Measurements from ENCODE around the gene KRT32.

KRT32 gene

DNA sequence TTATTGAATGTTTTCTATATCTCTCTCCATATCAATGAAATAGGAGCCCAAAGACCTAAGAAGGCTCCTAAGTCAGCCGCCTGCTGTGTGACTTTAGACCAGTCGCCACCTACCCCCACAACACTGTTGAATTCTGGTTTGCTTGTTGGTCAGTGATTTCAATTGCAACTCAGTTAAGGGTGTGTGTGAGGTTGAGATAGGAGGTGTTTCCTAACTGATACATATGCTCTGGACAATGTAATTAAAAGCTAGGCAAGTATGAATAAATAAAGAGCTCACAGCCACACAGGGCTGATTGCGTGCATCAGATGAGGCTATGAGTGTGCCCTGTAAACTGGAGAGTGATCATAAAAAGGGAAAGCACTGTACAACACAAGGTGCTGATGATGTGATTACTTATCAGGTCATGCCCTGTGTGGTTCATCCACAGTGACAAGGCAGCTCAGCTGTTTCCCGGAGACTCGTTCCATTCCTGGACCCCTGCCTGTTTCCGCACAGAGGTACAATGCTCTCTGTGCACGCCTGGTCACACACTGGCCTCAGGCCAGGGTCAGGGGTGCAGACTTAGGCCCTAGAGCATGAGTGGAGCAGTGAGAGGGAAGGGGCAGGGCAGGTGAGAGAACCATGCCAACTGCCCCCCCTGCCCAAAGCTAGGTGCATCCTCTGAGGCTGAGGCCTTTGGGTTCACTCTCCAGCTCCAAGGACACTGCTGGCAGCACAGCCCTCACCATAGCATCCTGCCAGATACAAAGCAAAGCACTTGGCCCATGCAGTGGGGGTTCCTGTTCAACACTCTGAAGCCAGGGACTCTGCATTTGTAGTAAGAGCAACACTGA is 17.0 kb upstream of the KRT32 start:
- DNase-seq (ENCODE audit: insufficient read length, low spot score) (no peak), FAIRE-seq (no peak)
- no peak for TF ChIP-seq SPI1 (IDR thresholded peaks at IDR 0.05; ENCODE audit: low read depth, low read length)
- no peak for TF ChIP-seq POLR2AphosphoS5 (IDR thresholded peaks at IDR 0.05; ENCODE audit: low read depth, low read length)
- no peak for TF ChIP-seq TAF1 (IDR thresholded peaks at IDR 0.05; ENCODE audit: low read depth, low read length)
- TF ChIP-seq POLR2A (IDR thresholded peaks at IDR 0.05; ENCODE audit: low read depth, low read length): no peak
- no peak for TF ChIP-seq PAX5 (IDR thresholded peaks at IDR 0.05; ENCODE audit: insufficient read depth, low read length, severe bottlenecking)
- TF ChIP-seq POU2F2 (IDR thresholded peaks at IDR 0.05; ENCODE audit: low read depth, low read length): no peak

GRCh38 chr17:41483531-41483930 is 16.3 kb upstream of the KRT32 start:
- TF ChIP-seq PAX5 (IDR thresholded peaks at IDR 0.05; ENCODE audit: insufficient read depth, low read length, severe bottlenecking) (no peak), POLR2A (IDR thresholded peaks at IDR 0.05; ENCODE audit: low read depth, low read length) (no peak), POLR2AphosphoS5 (IDR thresholded peaks at IDR 0.05; ENCODE audit: low read depth, low read length) (no peak), POU2F2 (IDR thresholded peaks at IDR 0.05; ENCODE audit: low read depth, low read length) (no peak), SPI1 (IDR thresholded peaks at IDR 0.05; ENCODE audit: low read depth, low read length) (no peak), TAF1 (IDR thresholded peaks at IDR 0.05; ENCODE audit: low read depth, low read length) (no peak)
- FAIRE-seq: no peak
- no peak for DNase-seq (ENCODE audit: insufficient read length, low spot score)

DNA sequence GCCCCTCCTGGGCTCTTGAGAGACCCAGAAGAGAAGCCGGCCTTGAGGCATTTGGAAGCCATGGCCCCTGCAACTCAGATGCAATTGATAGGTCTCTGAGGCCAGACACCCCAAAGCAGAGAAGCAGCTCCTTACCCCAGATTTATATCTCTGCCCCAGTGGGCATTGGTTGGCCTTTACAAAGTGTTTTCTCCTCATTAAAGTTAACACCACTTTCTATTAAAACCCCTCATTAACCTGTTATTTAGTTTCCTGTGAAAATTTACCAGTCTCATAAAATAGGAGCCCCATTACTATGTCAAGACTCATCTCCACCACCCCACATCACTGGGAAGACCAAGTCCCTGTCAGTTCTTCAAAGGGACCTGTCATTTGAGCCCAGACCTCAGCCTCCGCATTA is 13.8 kb upstream of the KRT32 start, which contains the start of gene KRT35:
KRT35 (minus strand) TSS at position 116 of the 400 bp plus-strand sequence; CDS start at position 62, 54 bp downstream.
- no peak for FAIRE-seq
- no peak for DNase-seq (ENCODE audit: insufficient read length, low spot score)
- TF ChIP-seq POLR2A (IDR thresholded peaks at IDR 0.05; ENCODE audit: low read depth, low read length): no peak
- TF ChIP-seq PAX5 (IDR thresholded peaks at IDR 0.05; ENCODE audit: insufficient read depth, low read length, severe bottlenecking): no peak
- TF ChIP-seq SPI1 (IDR thresholded peaks at IDR 0.05; ENCODE audit: low read depth, low read length): no peak
- no peak for TF ChIP-seq TAF1 (IDR thresholded peaks at IDR 0.05; ENCODE audit: low read depth, low read length)
- no peak for TF ChIP-seq POLR2AphosphoS5 (IDR thresholded peaks at IDR 0.05; ENCODE audit: low read depth, low read length)
- TF ChIP-seq POU2F2 (IDR thresholded peaks at IDR 0.05; ENCODE audit: low read depth, low read length): no peak

- TF ChIP-seq POLR2AphosphoS5 (IDR thresholded peaks at IDR 0.05; ENCODE audit: low read depth, low read length): no peak
- no peak for TF ChIP-seq TAF1 (IDR thresholded peaks at IDR 0.05; ENCODE audit: low read depth, low read length)
- TF ChIP-seq POU2F2 (IDR thresholded peaks at IDR 0.05; ENCODE audit: low read depth, low read length): no peak
- TF ChIP-seq SPI1 (IDR thresholded peaks at IDR 0.05; ENCODE audit: low read depth, low read length): no peak
- TF ChIP-seq PAX5 (IDR thresholded peaks at IDR 0.05; ENCODE audit: insufficient read depth, low read length, severe bottlenecking): no peak
- TF ChIP-seq POLR2A (IDR thresholded peaks at IDR 0.05; ENCODE audit: low read depth, low read length): no peak
- DNase-seq (ENCODE audit: insufficient read length, low spot score): no peak
- FAIRE-seq: no peak
Measured at GRCh38 chr17:41480581-41480980, 13.4 kb upstream of the KRT32 start.

DNA sequence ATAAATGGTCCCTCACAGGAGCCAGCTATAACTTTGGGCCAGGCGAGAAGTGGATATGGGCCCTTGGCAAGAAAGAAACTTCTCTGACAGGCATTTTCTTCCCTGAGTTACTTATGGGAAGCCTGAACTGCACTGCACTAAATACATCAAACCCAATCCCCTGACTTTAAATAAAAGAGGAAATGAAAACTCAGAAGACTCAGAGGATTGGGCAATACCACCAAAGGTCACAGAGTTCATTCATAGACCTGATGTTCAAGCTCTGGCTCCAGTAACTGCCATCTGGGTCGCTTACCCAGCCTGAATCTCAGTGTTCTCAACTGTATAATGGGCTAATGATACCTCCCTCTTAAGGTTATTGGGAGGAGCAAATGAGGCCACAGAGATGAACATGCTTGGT is 12.9 kb upstream of the KRT32 start:
- TF ChIP-seq PAX5 (IDR thresholded peaks at IDR 0.05; ENCODE audit: insufficient read depth, low read length, severe bottlenecking): no peak
- TF ChIP-seq POLR2A (IDR thresholded peaks at IDR 0.05; ENCODE audit: low read depth, low read length): no peak
- peak; percentile 82 for TF ChIP-seq SPI1 (IDR thresholded peaks at IDR 0.05; ENCODE audit: low read depth, low read length)
- TF ChIP-seq POU2F2 (IDR thresholded peaks at IDR 0.05; ENCODE audit: low read depth, low read length): no peak
- no peak for TF ChIP-seq POLR2AphosphoS5 (IDR thresholded peaks at IDR 0.05; ENCODE audit: low read depth, low read length)
- no peak for TF ChIP-seq TAF1 (IDR thresholded peaks at IDR 0.05; ENCODE audit: low read depth, low read length)
- FAIRE-seq: no peak
- no peak for DNase-seq (ENCODE audit: insufficient read length, low spot score)

- FAIRE-seq (no peak), DNase-seq (ENCODE audit: insufficient read length, low spot score) (no peak)
- TF ChIP-seq TAF1 (IDR thresholded peaks at IDR 0.05; ENCODE audit: low read depth, low read length) (no peak), PAX5 (IDR thresholded peaks at IDR 0.05; ENCODE audit: insufficient read depth, low read length, severe bottlenecking) (no peak), POLR2AphosphoS5 (IDR thresholded peaks at IDR 0.05; ENCODE audit: low read depth, low read length) (no peak), SPI1 (IDR thresholded peaks at IDR 0.05; ENCODE audit: low read depth, low read length) (no peak), POLR2A (IDR thresholded peaks at IDR 0.05; ENCODE audit: low read depth, low read length) (no peak), POU2F2 (IDR thresholded peaks at IDR 0.05; ENCODE audit: low read depth, low read length) (no peak)
Measured at GRCh38 chr17:41478237-41478636, 11.1 kb upstream of the KRT32 start.

- FAIRE-seq (no peak), DNase-seq (ENCODE audit: insufficient read length, low spot score) (no peak)
- TF ChIP-seq PAX5 (IDR thresholded peaks at IDR 0.05; ENCODE audit: insufficient read depth, low read length, severe bottlenecking) (no peak), POU2F2 (IDR thresholded peaks at IDR 0.05; ENCODE audit: low read depth, low read length) (no peak), POLR2AphosphoS5 (IDR thresholded peaks at IDR 0.05; ENCODE audit: low read depth, low read length) (no peak), TAF1 (IDR thresholded peaks at IDR 0.05; ENCODE audit: low read depth, low read length) (no peak), POLR2A (IDR thresholded peaks at IDR 0.05; ENCODE audit: low read depth, low read length) (no peak), SPI1 (IDR thresholded peaks at IDR 0.05; ENCODE audit: low read depth, low read length) (no peak)
Measured at GRCh38 chr17:41476866-41477815, 10.0 kb upstream of the KRT32 start.

DNA sequence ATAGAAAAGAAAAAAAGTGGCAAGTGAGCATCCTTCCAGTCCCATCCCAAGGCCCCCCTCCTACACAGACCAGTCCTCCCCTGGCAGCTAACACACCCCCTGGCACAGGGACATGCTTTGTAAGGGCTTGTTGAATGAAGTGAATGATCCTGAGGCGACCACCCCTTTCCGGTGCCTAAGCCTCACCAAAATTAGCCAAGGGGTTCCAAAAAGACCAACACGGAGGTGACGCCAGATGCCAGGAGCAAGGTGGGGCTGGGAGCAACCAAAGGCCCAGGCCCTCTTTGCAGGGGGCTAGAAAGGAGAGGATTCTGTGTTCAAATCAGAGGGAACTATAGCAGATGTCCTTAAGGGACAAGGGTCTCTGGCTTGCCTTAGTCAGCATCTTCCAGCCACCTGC is 8.2 kb upstream of the KRT32 start:
- no peak for DNase-seq (ENCODE audit: insufficient read length, low spot score)
- FAIRE-seq: no peak
- TF ChIP-seq TAF1 (IDR thresholded peaks at IDR 0.05; ENCODE audit: low read depth, low read length) (no peak), POLR2A (IDR thresholded peaks at IDR 0.05; ENCODE audit: low read depth, low read length) (no peak), POLR2AphosphoS5 (IDR thresholded peaks at IDR 0.05; ENCODE audit: low read depth, low read length) (no peak), PAX5 (IDR thresholded peaks at IDR 0.05; ENCODE audit: insufficient read depth, low read length, severe bottlenecking) (no peak), POU2F2 (IDR thresholded peaks at IDR 0.05; ENCODE audit: low read depth, low read length) (no peak), SPI1 (IDR thresholded peaks at IDR 0.05; ENCODE audit: low read depth, low read length) (no peak)

Measured in GM12891 (cell line).